ENCODE measurements around the gene WDR81. TPM values are rescaled to one million over a fixed set of nuclear protein-coding genes. Genes with fewer than 3 reads are reported as not detected.
A peak's percentile ranks its signal among the peaks of the same experiment; 100 is the strongest.
"Not testable (repeated sequence)": the region's sequence is repeated elsewhere in the genome, so short reads cannot be mapped to it uniquely, and the experiment has no call there.

The WDR81 gene
- polyA plus RNA-seq, 1 donor = 14.5 TPM

DNA sequence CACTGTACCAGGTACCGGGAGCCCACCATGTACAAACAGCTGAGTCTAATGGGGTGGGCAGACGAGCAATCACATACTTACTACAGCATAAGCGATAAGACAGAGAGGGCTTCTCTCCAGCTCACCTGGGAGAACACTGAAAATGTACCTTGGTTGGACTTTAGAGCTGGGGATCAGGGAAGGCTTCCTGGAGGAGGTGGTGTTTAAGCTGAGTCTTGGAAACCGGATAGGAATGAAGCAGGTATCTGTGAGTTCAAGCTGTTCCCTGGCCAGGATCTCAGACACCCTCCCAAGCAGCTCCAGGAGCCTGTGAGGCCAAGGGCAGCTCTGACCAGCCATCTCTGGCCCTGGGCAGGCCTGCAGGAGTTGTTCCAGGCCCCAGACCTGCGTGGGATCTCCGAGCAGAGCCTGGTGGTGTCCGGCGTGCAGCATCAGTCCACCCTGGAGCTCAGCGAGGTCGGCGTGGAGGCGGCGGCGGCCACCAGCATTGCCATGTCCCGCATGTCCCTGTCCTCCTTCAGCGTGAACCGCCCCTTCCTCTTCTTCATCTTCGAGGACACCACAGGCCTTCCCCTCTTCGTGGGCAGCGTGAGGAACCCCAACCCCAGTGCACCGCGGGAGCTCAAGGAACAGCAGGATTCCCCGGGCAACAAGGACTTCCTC, 29.4 kb downstream of the WDR81 start:
- DNase-seq (ENCODE audit: low read depth) = no peak

- no peak for DNase-seq (ENCODE audit: low read depth)
These were observed 30.1 kb downstream of the WDR81 start for GRCh38 chr17:1754430-1755112.

DNA sequence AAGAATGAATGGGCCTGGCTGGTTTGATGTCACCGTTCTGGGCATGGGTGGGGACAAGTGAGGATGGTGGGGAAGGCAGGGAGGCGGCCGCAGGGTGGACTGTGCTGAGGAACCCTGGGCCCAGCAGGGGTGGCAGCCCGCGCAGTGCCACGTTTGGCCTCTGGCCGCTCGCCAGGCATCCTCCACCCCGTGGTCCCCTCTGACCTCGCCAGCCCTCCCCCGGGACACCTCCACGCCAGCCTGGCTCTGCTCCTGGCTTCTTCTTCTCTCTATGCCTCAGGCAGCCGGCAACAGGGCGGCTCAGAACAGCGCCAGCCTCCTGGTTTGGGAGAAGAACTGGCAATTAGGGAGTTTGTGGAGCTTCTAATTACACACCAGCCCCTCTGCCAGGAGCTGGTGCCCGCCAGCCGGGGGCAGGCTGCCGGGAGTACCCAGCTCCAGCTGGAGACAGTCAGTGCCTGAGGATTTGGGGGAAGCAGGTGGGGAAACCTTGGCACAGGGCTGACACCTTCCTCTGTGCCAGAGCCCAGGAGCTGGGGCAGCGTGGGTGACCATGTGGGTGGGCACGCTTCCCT, 30.8 kb downstream of the WDR81 start:
- no peak for DNase-seq (ENCODE audit: low read depth)

DNA sequence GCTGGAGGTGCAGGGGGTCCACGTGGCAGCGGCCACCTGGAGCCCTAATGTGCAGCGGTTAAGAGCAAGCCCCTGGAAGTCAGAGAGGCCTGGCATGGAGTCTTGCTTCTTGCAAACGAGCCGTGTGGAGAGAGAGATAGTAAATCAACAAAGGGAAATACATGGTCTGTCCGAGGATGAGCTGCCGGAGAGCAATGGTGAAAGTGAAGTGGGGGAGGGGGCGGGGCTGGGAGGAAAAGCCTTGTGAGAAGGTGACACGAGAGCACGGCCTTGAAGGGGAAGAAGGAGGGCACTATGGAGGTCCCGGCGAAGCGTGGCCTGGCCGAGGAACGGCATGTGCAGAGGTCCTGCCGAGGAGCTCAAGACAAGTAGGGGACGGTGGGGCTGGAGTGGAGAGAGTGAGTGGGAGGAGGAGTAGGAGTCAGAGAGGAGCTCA, 31.3 kb downstream of the WDR81 start:
- no peak for DNase-seq (ENCODE audit: low read depth)

- DNase-seq (ENCODE audit: low read depth) = no peak
These were observed 34.3 kb downstream of the WDR81 start for GRCh38 chr17:1758807-1759206.

DNA sequence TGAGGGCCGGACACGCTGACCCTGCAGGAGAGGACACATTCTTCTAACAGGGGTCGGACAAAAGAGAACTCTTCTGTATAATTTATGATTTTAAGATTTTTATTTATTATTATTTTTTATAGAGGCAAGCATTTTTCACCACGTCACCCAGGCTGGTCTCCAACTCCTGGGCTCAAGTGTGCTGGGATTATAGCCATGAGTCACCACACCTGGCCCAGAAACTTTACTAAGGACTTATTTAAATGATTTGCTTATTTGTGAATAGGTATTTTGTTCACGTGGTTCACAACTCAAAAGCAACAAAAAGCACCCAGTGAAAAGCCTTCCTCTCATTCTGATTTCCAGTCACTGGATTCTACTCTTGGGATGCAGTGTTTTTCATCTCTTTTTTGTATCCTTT, 35.0 kb downstream of the WDR81 start:
- no peak for DNase-seq (ENCODE audit: low read depth)

GRCh38 chr17:1762233-1762900, 37.9 kb downstream of the WDR81 start:
- DNase-seq (ENCODE audit: low read depth) = no peak

- peak; percentile 54 for DNase-seq (ENCODE audit: low read depth)
These were observed 38.7 kb downstream of the WDR81 start for GRCh38 chr17:1762901-1763898.

- peak; percentile 57 for DNase-seq (ENCODE audit: low read depth)
These were observed 39.8 kb downstream of the WDR81 start for GRCh38 chr17:1764284-1764683.

GRCh38 chr17:1764705-1765104, 40.2 kb downstream of the WDR81 start:
- DNase-seq (ENCODE audit: low read depth) = not testable (repeated sequence)

- no peak for DNase-seq (ENCODE audit: low read depth)
These were observed 41.1 kb downstream of the WDR81 start for GRCh38 chr17:1765576-1765975.

DNA sequence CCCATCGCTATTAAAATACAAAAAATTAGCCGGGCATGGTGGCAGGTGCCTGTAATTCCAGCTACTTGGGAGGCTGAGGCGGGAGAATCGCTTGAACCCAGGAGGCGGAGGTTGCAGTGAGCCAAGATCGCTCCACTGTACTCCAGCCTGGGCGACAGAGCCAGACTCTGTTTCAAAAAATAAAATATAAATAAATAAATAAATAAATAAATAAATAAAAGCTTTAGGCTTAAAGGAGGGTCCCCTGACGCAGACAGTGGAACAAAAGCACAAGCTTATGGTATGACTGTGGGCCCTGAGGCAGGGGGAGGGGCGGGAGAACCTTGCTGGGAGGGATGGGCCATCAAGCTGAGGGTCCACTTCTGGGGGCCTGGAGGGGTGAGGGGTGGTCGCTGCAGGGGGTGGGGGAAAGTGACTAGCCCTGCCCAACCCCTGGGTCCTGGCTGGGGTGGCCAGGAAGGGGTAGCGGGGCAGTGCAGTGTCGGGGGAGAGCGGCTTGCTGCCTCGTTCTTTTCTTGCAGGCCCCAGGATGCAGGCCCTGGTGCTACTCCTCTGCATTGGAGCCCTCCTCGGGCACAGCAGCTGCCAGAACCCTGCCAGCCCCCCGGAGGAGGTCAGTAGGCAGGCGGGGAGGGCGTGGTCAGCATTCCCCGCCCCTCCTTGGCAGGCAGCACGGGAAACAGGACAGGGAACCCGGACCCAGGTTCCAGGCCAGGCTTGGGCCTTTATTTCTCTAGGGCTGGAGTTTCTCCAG, 42.1 kb downstream of the WDR81 start:
- DNase-seq (ENCODE audit: low read depth) = no peak

DNA sequence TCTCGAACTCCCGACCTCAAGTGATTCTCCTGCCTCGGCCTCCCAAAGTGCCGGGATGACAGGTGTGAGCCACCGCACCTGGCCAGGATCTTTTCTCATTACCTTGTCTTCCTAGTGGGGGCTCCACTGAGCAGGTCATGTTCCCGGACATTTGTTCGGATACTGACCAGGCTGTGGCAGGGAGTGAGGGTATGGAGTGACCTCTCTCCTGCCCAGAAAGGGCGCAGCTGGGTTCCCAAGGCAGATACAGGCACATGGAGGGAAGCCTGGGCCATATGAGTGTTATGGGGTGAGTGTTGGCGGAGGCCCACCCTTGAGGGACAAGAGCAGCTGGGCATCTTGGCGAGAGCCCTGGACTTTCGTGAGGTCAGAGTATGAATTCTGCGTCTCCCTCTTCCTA, 42.9 kb downstream of the WDR81 start:
- no peak for DNase-seq (ENCODE audit: low read depth)

DNA sequence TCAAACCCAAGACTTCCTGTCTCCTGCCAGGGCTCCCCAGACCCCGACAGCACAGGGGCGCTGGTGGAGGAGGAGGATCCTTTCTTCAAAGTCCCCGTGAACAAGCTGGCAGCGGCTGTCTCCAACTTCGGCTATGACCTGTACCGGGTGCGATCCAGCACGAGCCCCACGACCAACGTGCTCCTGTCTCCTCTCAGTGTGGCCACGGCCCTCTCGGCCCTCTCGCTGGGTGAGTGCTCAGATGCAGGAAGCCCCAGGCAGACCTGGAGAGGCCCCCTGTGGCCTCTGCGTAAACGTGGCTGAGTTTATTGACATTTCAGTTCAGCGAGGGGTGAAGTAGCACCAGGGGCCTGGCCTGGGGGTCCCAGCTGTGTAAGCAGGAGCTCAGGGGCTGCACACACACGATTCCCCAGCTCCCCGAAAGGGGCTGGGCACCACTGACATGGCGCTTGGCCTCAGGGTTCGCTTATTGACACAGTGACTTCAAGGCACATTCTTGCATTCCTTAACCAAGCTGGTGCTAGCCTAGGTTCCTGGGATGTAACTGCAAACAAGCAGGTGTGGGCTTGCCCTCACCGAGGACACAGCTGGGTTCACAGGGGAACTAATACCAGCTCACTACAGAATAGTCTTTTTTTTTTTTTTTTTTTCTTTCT, 45.4 kb downstream of the WDR81 start:
- no peak for DNase-seq (ENCODE audit: low read depth)

- DNase-seq (ENCODE audit: low read depth) = not testable (repeated sequence)
These were observed 48.6 kb downstream of the WDR81 start for GRCh38 chr17:1773000-1773695.

GRCh38 chr17:1773696-1774181, 49.2 kb downstream of the WDR81 start:
- no peak for DNase-seq (ENCODE audit: low read depth)

DNA sequence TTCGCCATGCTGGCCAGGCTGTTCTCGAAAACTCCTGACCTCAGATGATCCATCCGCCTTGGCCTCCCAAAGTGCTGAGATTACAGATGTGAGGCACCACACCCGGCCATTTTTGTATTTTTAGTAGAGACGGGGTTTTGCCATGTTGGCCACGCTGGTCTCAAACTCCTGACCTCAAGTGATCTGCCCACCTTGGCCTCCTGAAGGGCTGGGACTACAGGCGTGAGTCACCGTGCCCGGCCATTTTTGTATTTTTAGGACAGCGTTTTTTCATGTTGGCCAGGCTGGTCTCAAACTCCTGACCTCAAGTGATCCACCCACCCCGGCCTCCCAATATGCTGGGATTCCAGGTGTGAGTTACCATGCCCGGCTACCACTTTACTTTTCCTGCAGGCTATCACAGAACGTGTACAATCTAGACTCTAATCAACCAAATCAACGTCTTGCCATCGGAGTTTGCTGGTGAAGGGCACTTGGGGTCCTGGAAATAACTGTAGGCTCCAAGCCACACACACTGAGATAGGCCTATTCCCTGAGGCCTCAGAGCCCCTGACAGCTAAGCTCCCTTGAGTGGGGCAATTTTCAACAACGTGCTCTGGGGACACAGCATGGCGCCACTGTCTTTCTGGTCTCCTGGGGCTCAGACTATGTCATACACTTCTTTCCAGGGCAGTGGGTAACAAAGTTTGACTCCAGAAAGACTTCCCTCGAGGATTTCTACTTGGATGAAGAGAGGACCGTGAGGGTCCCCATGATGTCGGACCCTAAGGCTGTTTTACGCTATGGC, 50.1 kb downstream of the WDR81 start:
- DNase-seq (ENCODE audit: low read depth) = no peak

GRCh38 chr17:1776328-1776727, 51.8 kb downstream of the WDR81 start:
- DNase-seq (ENCODE audit: low read depth) = no peak
